KBM-7 (cell line): ENCODE results near the gene OR10V1.
"Not testable (repeated sequence)": the region's sequence is repeated elsewhere in the genome, so short reads cannot be mapped to it uniquely, and the experiment has no call there.

Source experiments
- DNase-seq: peaks from one replicate; pipeline ENCODE4 v3.0.0-alpha.2; 2015
- in situ Hi-C: fragments of 300-500 bp; cut with MboI; formaldehyde crosslinking; loops from 2 replicates; pipeline ENCODE4 v1.14.3; 2020; ENCODE audit warnings: low sequenced_read_pairs, low pct_unique_long_range_greater_than_20kb, mixed read lengths

OR10V1 gene

GRCh38 chr11:59719556-59719955 lies 5.9 kb upstream of the OR10V1 start:
- in situ Hi-C loops = no loop called here
- no peak for DNase-seq

GRCh38 chr11:59716051-59716450 lies 2.4 kb upstream of the OR10V1 start:
- no peak for DNase-seq
- in situ Hi-C loops = no loop called here

GRCh38 chr11:59710136-59710847 lies 3.4 kb downstream of the OR10V1 start:
- DNase-seq = no peak
- in situ Hi-C loops = no loop called here

GRCh38 chr11:59708537-59708936 lies 5.1 kb downstream of the OR10V1 start:
- in situ Hi-C loops = no loop called here
- DNase-seq = no peak

GRCh38 chr11:59707371-59707770 lies 6.3 kb downstream of the OR10V1 start:
- in situ Hi-C loops = no loop called here
- no peak for DNase-seq

- DNase-seq = peak; percentile 79
- in situ Hi-C loops = no loop called here
These were observed 6.9 kb downstream of the OR10V1 start for GRCh38 chr11:59706518-59707285.

- in situ Hi-C loops = no loop called here
- no peak for DNase-seq
These were observed 8.4 kb downstream of the OR10V1 start for GRCh38 chr11:59705294-59705693.

GRCh38 chr11:59703515-59703914 lies 10.1 kb downstream of the OR10V1 start:
- DNase-seq, in situ Hi-C loops: not testable (repeated sequence)

- DNase-seq, in situ Hi-C loops: not testable (repeated sequence)
These were observed 13.5 kb downstream of the OR10V1 start for GRCh38 chr11:59700157-59700556.

- in situ Hi-C loops = no loop called here
- no peak for DNase-seq
These were observed 15.1 kb downstream of the OR10V1 start for GRCh38 chr11:59698506-59698905.

- DNase-seq = no peak
These were observed 20.7 kb downstream of the OR10V1 start for GRCh38 chr11:59692915-59693314.

GRCh38 chr11:59691156-59691555 lies 22.5 kb downstream of the OR10V1 start:
- in situ Hi-C loops = no loop called here
- DNase-seq = no peak

More at GRCh38 chr11:59692915-59693314, 20.7 kb downstream of the OR10V1 start:
- in situ Hi-C loops = no loop called here

GRCh38 chr11:59689015-59689414 lies 24.6 kb downstream of the OR10V1 start:
- in situ Hi-C loops = no loop called here
- no peak for DNase-seq

GRCh38 chr11:59681260-59681725 lies 32.4 kb downstream of the OR10V1 start:
- DNase-seq, in situ Hi-C loops: not testable (repeated sequence)

GRCh38 chr11:59680287-59681154 lies 33.1 kb downstream of the OR10V1 start:
- in situ Hi-C loops = no loop called here
- DNase-seq = peak; percentile 76

- DNase-seq = no peak
- in situ Hi-C loops = no loop called here
These were observed 34.3 kb downstream of the OR10V1 start for GRCh38 chr11:59679347-59679746.

GRCh38 chr11:59678813-59679165 lies 34.9 kb downstream of the OR10V1 start:
- in situ Hi-C loops = no loop called here
- DNase-seq = no peak

- in situ Hi-C loops = no loop called here
- DNase-seq = no peak
These were observed 35.4 kb downstream of the OR10V1 start for GRCh38 chr11:59678118-59678812.

- in situ Hi-C loops = no loop called here
- DNase-seq = no peak
These were observed 37.4 kb downstream of the OR10V1 start for GRCh38 chr11:59676205-59676604.
